K562 (cell line): ENCODE results near the gene RIPOR2. TPM values are rescaled to one million over a fixed set of nuclear protein-coding genes. Genes with fewer than 3 reads are reported as not detected.

Source experiments
- ARHGAP35 ChIP-seq: fragments of 450-650 bp; IDR thresholded peaks from 2 replicates; pipeline ENCODE4 v1.6.1; 2018; ENCODE audit not compliant: partially characterized antibody
- ELF4 ChIP-seq: fragments of 450-650 bp; formaldehyde crosslinking; IDR thresholded peaks from 2 replicates; pipeline ENCODE4 v1.4.0; 2022; ENCODE audit warnings: missing genetic modification characterization
- FOXP4 ChIP-seq: sonication (generic); formaldehyde crosslinking; IDR thresholded peaks from 2 replicates; pipeline ENCODE4 v1.8.0; 2022; ENCODE audit warnings: mild to moderate bottlenecking, missing genetic modification reagents, borderline replicate concordance
- GABPB2 ChIP-seq: fragments of 250-450 bp; sonication (Bioruptor Pico); conservative IDR thresholded peaks from 2 replicates; pipeline ENCODE4 v1.5.1; 2021; ENCODE audit warnings: mild to moderate bottlenecking
- HMGN3 ChIP-seq: IDR thresholded peaks from 2 replicates; pipeline ENCODE4 v1.6.1; 2011; ENCODE audit warnings: borderline replicate concordance, low read depth, mild to moderate bottlenecking, mixed read lengths, low read length; ENCODE audit not compliant: insufficient read length; ENCODE audit errors: extremely low read depth
- NFYB ChIP-seq: IDR thresholded peaks from 2 replicates; pipeline ENCODE4 v1.6.1; 2011; ENCODE audit warnings: mild to moderate bottlenecking, moderate library complexity; ENCODE audit not compliant: insufficient read length; ENCODE audit errors: extremely low read depth
- RCOR1 ChIP-seq, 2 experiments: IDR thresholded peaks; 2 replicates each; pipeline ENCODE4 v1.6.1; 2012; ENCODE audit warnings: low read depth in 2 of 2, low read length in 2 of 2, borderline replicate concordance in 1 of 2, improper control_type of control experiment in 1 of 2
- REST ChIP-seq, 2 experiments: fragments of 450-650 bp; formaldehyde crosslinking in 1 of 2; IDR thresholded peaks; 2 replicates each; pipeline versions ENCODE4 v1.4.0 to v1.6.1; 2014 to 2020; ENCODE audit warnings: mild to moderate bottlenecking in 2 of 2, borderline replicate concordance in 1 of 2, low read depth in 1 of 2
- SIN3B ChIP-seq: fragments of 450-650 bp; IDR thresholded peaks from 2 replicates; pipeline ENCODE4 v1.6.1; 2017; ENCODE audit warnings: low read depth, mild to moderate bottlenecking, moderate library complexity
- SMARCB1 ChIP-seq: IDR thresholded peaks from 2 replicates; pipeline ENCODE4 v1.6.1; 2011; ENCODE audit warnings: improper control_type of control experiment, low read depth; ENCODE audit not compliant: insufficient read length
- SMARCC2 ChIP-seq: fragments of 450-650 bp; IDR thresholded peaks from 2 replicates; pipeline ENCODE4 v1.6.1; 2017; ENCODE audit warnings: antibody characterized with exemption, moderate library complexity, mild to moderate bottlenecking, low read depth
- SOX6 ChIP-seq: fragments of 450-650 bp; IDR thresholded peaks from 2 replicates; pipeline ENCODE4 v1.6.1; 2014; ENCODE audit warnings: mild to moderate bottlenecking
- ZEB2 ChIP-seq: fragments of 450-650 bp; IDR thresholded peaks from 2 replicates; pipeline ENCODE4 v1.6.1; 2016
- ZNF449 ChIP-seq: fragments of 250-450 bp; sonication (Bioruptor Pico); IDR thresholded peaks from 2 replicates; pipeline ENCODE4 v1.8.0; 2022; ENCODE audit warnings: moderate library complexity, mild to moderate bottlenecking, inconsistent platforms
- ZNF780A ChIP-seq: fragments of 250-450 bp; sonication (Bioruptor Pico); IDR thresholded peaks from 2 replicates; pipeline ENCODE4 v1.5.0; 2021; ENCODE audit warnings: mild to moderate bottlenecking
- polyA plus RNA-seq, 8 experiments: library from polyadenylated mRNA; depleted of rRNA in 4 of 8; stranded (reverse) in 5 of 8; unstranded in 3 of 8; fragments of >200 nt; fragmentation: Nextera tagmentation in 2 of 8; fragmentation: Illumina TruSeq in 1 of 8; extraction: Ambion mirVana in 2 of 8; extraction: Trizol in 1 of 8; gene quantifications; 2 replicates each; pipeline versions ENCODE4 v1.2.1 to v1.2.3, GENCODE V29; 2011 to 2014; ENCODE audit warnings: inconsistent platforms in 1 of 8, missing spikeins in 1 of 8
- total RNA-seq, 7 experiments: library from RNA; depleted of rRNA in 6 of 7; stranded (reverse); fragments of >200 nt in 6 of 7; fragmentation: Illumina TruSeq in 2 of 7; extraction: Trizol in 2 of 7; gene quantifications; 2 replicates each; pipeline versions ENCODE4 v1.2.1 to v1.2.3, GENCODE V29; 2011 to 2021; ENCODE audit warnings: low replicate concordance in 1 of 7

Gene RIPOR2
- total and polyA plus RNA-seq, 9 of the 15 experiments (the other 6 are each of a cell fraction or from before 2014, with no cell fraction given), result 0.04 to 1.0 (median 0.47) TPM; not detected in 2

- TF ChIP-seq REST (IDR thresholded peaks at IDR 0.05; ENCODE audit: borderline replicate concordance), result peak; percentile 72
- peak; percentile 62; the same call in 1 of the 2 replicates for TF ChIP-seq REST (CRISPR knock-in tag; IDR thresholded peaks at IDR 0.05; ENCODE audit: low read depth)
- TF ChIP-seq ZNF780A, result no peak
- TF ChIP-seq ZEB2, result no peak
- TF ChIP-seq SMARCC2, result no peak
- TF ChIP-seq FOXP4 (CRISPR knock-in tag), result 0 out of 2 replicates have a peak, but pooled peaks have one; percentile 62
- TF ChIP-seq SIN3B, result peak; percentile 78
- peak; percentile 14 for TF ChIP-seq HMGN3
- TF ChIP-seq GABPB2 (CRISPR knock-in tag), result no peak
- TF ChIP-seq SMARCB1, result no peak
- TF ChIP-seq ARHGAP35, result no peak
- TF ChIP-seq ELF4 (CRISPR knock-in tag), result peak; percentile 26; the same call in 1 of the 2 replicates
- TF ChIP-seq RCOR1 (IDR thresholded peaks at IDR 0.05; ENCODE audit: borderline replicate concordance in 1 of 2, low read depth in 2 of 2, low read length in 2 of 2), result peak in 1 of 2 experiments; percentile 55; a peak in 1 of 4 replicates
- TF ChIP-seq ZNF449, result no peak
- peak; percentile 71 for TF ChIP-seq NFYB
- TF ChIP-seq SOX6, result 0 out of 2 replicates have a peak, but pooled peaks have one; percentile 41
Measured at GRCh38 chr6:24774696-24775519, 160.9 kb downstream of the RIPOR2 start, which contains the start of gene GMNN (continued).
